Smooth muscle cell (in vitro differentiated cells): ENCODE data around the gene MYL4. TPM values are rescaled to one million over a fixed set of nuclear protein-coding genes. Genes with fewer than 3 reads are reported as not detected.
"Not testable (repeated sequence)": the region's sequence is repeated elsewhere in the genome, so short reads cannot be mapped to it uniquely, and the experiment has no call there.

Source experiments
- DNase-seq: peaks from one replicate; lab custom pipeline; 2025; ENCODE audit not compliant: unreplicated experiment; lab: John Stamatoyannopoulos, UW
- H2AFZ ChIP-seq: fragments of 200-600 bp; sonication (generic); 2 replicates; pipeline ENCODE4 v1.6.0; 2016; ENCODE audit warnings: antibody characterized with exemption, low read depth, mild to moderate bottlenecking
- H3F3A ChIP-seq: fragments of 200-600 bp; sonication (generic); 2 replicates; pipeline ENCODE4 v1.6.0; 2017; ENCODE audit warnings: antibody characterized with exemption, low read depth
- H3K27ac ChIP-seq: fragments of 200-600 bp; sonication (generic); 2 replicates; pipeline ENCODE4 v1.5.1; 2016; ENCODE audit warnings: low read depth, mild to moderate bottlenecking
- H3K27me3 ChIP-seq: fragments of 200-600 bp; sonication (generic); 2 replicates; pipeline ENCODE4 v1.6.1; 2016; ENCODE audit warnings: low read depth, mild to moderate bottlenecking
- H3K36me3 ChIP-seq: fragments of 200-600 bp; sonication (generic); 2 replicates; pipeline ENCODE4 v1.5.1; 2016; ENCODE audit warnings: low read depth
- H3K4me1 ChIP-seq: fragments of 200-600 bp; sonication (generic); 2 replicates; pipeline ENCODE4 v1.5.1; 2016; ENCODE audit warnings: low read depth
- H3K4me2 ChIP-seq: fragments of 200-600 bp; sonication (generic); 2 replicates; pipeline ENCODE4 v1.6.0; 2016; ENCODE audit warnings: mild to moderate bottlenecking
- H3K4me3 ChIP-seq: fragments of 200-600 bp; sonication (generic); 2 replicates; pipeline ENCODE4 v1.5.1; 2016; ENCODE audit warnings: mild to moderate bottlenecking
- H3K79me2 ChIP-seq: fragments of 200-600 bp; sonication (generic); 2 replicates; pipeline ENCODE4 v1.6.0; 2016; ENCODE audit warnings: low read depth, mild to moderate bottlenecking
- H3K9ac ChIP-seq: fragments of 200-600 bp; sonication (generic); 2 replicates; pipeline ENCODE4 v1.6.0; 2016; ENCODE audit warnings: low read depth
- H3K9me3 ChIP-seq: fragments of 200-600 bp; sonication (generic); replicated peaks from 2 replicates; pipeline ENCODE4 v1.5.1; 2016; ENCODE audit warnings: low read depth
- H4K20me1 ChIP-seq: fragments of 200-600 bp; sonication (generic); 2 replicates; pipeline ENCODE4 v1.6.0; 2016; ENCODE audit warnings: low read depth
- WGBS: methylation state at CpG from one replicate; pipeline ENCODE4 v1.1.7; 2016; ENCODE audit warnings: low lambda C conversion rate; 5-methylcytosine and 5-hydroxymethylcytosine counted together
- polyA plus RNA-seq: library from polyadenylated mRNA; unstranded; fragments of >200 nt; fragmentation: Nextera tagmentation; extraction: Ambion mirVana; gene quantifications from 2 replicates; pipeline ENCODE4 v1.2.1, GENCODE V29; 2016
- total RNA-seq: library from RNA; depleted of rRNA; stranded (reverse); fragments of >200 nt; gene quantifications from 2 replicates; pipeline ENCODE4 v1.2.3, GENCODE V29; 2014
- TF ChIP-seq, protein P1 (sequence below): fragments of 200-600 bp; sonication (generic); IDR thresholded peaks from 2 replicates; pipeline ENCODE4 v1.5.1; 2017; ENCODE audit warnings: borderline replicate concordance, mild to moderate bottlenecking, antibody characterized with exemption; ENCODE audit not compliant: insufficient read depth, poor library complexity, severe bottlenecking

The MYL4 gene
- total and polyA plus RNA-seq, 2 experiments from 2014 or later, result 6.5 to 8.3 TPM

DNA sequence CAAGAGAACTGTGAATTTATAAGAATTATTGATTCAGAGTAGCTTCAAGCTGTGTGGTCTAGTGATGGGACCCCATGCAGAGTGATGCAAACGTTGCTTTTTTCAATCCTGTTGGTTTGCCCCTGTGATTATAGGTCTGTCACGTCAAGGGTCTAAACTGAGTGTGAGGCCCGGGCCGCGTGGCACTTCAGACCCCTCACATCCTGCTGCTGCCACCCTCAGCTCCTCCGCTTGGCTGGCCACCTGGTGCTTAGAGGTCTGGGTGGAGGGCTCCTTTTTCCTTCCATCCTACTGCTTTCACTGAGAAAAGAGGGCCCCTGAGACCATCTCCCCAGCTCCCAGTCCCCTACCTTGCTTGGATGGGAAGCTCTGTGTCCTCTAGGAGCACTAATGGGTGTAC, 12.0 kb downstream of the MYL4 start:
- Histone ChIP-seq H3K9ac (no peak overlapping the region), H3K4me1 (no peaks in the 10 kb centered on the region), H3K27ac (no peak overlapping the region), H3K79me2 (no peaks in the 10 kb centered on the region), H4K20me1 (no peaks in the 10 kb centered on the region), H3K36me3 (no peaks in the 10 kb centered on the region), H3K27me3 (no peaks in the 10 kb centered on the region), H3F3A (no peaks in the 10 kb centered on the region), H3K4me3 (no peak overlapping the region), H3K4me2 (no peak overlapping the region), H2AFZ (no peak overlapping the region), H3K9me3 (no peaks in the 10 kb centered on the region)
- DNase-seq, result no peak
- TF ChIP-seq, protein P1, sequence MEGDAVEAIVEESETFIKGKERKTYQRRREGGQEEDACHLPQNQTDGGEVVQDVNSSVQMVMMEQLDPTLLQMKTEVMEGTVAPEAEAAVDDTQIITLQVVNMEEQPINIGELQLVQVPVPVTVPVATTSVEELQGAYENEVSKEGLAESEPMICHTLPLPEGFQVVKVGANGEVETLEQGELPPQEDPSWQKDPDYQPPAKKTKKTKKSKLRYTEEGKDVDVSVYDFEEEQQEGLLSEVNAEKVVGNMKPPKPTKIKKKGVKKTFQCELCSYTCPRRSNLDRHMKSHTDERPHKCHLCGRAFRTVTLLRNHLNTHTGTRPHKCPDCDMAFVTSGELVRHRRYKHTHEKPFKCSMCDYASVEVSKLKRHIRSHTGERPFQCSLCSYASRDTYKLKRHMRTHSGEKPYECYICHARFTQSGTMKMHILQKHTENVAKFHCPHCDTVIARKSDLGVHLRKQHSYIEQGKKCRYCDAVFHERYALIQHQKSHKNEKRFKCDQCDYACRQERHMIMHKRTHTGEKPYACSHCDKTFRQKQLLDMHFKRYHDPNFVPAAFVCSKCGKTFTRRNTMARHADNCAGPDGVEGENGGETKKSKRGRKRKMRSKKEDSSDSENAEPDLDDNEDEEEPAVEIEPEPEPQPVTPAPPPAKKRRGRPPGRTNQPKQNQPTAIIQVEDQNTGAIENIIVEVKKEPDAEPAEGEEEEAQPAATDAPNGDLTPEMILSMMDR, result no peak
- 90% methylated on average over 6 of the region's 6 CpGs for WGBS

DNA sequence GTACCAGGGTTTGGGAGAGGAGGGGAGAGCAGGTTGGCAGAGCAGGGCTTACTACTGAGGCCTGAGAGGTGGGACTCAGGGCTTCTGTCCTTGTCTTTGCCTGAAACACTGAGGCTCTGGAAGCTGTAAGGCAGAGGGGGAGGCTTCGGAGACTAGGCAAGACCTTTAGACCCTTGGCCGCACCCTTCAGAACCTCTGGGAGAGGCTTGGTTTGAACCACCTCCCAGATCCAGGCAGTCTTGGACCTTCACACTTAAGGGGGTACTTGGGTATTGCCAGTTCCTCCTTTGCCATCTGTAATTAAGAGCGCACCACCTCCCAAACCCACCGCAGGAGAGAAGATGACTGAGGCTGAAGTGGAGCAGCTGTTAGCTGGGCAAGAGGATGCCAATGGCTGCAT, 12.9 kb downstream of the MYL4 start:
- H3K36me3 ChIP-seq, result no peaks in the 10 kb centered on the region
- no peaks in the 10 kb centered on the region for H3K4me1 ChIP-seq
- H3K4me3 ChIP-seq, result no peak overlapping the region
- no peaks in the 10 kb centered on the region for H3K79me2 ChIP-seq
- H3K27ac ChIP-seq, result no peak overlapping the region
- no peaks in the 10 kb centered on the region for H3K27me3 ChIP-seq
- H4K20me1 ChIP-seq, result no peaks in the 10 kb centered on the region
- no peaks in the 10 kb centered on the region for H3K9me3 ChIP-seq
- no peaks in the 10 kb centered on the region for H3F3A ChIP-seq
- no peak overlapping the region for H3K9ac ChIP-seq
- H3K4me2 ChIP-seq, result no peak overlapping the region
- 93% methylated on average over 4 of the region's 4 CpGs for WGBS
- TF ChIP-seq, protein P1, result no peak
- DNase-seq, result no peak
- no peak overlapping the region for H2AFZ ChIP-seq

DNA sequence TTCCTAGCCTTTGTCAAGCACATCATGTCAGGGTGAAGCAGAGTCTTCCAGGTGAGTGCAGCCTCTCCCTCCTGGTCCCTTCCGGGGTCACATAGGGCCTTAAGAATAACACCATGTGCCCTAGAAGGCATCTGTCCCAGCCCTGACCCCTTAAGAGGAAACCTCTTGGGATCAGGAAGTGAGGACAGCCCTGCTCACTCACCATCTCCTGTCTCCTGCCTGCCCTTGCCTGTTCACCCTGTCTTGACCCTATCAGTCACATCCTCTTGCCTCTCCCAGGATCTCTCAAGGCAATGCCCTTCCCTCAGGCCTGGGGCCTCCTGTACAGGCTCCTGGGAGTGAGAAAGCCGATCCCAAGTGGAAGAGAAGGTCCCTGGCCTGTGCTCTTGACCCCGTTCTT, 13.9 kb downstream of the MYL4 start:
- DNase-seq, result no peak
- Histone ChIP-seq H3K9ac (no peak overlapping the region), H3K4me2 (no peak overlapping the region), H3K4me1 (no peaks in the 10 kb centered on the region), H3K79me2 (no peaks in the 10 kb centered on the region), H3K4me3 (no peak overlapping the region), H2AFZ (no peak overlapping the region), H3K9me3 (no peaks in the 10 kb centered on the region), H4K20me1 (no peaks in the 10 kb centered on the region), H3K36me3 (no peaks in the 10 kb centered on the region), H3F3A (no peaks in the 10 kb centered on the region), H3K27ac (no peak overlapping the region), H3K27me3 (no peaks in the 10 kb centered on the region)
- TF ChIP-seq, protein P1, result no peak
- 91% methylated on average over 3 of the region's 3 CpGs for WGBS

DNA sequence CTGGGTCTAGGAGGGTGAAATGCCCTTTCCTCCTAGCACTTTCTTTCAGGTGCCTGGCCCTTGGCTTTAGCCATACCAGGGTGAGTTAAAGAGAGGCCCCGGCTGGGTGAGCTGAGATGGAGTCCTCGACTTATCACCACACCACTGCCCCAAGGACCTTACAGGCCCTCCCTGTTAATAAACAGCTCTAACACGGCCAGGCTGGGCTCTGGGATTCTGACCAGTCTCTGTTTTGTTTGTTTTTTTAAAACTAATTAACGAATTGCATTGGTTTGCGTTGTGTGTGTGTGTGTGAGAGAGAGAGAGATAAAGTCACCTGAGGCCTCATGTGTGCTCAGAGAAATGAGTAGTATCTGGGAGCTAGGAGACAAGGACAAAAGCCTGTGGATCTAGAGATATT, 14.3 kb downstream of the MYL4 start:
- H3K9ac ChIP-seq, result no peak overlapping the region
- H3K27ac ChIP-seq, result no peak overlapping the region
- no peaks in the 10 kb centered on the region for H3K36me3 ChIP-seq
- H4K20me1 ChIP-seq, result no peaks in the 10 kb centered on the region
- no peaks in the 10 kb centered on the region for H3K9me3 ChIP-seq
- no peak overlapping the region for H3K4me3 ChIP-seq
- H3K27me3 ChIP-seq, result no peaks in the 10 kb centered on the region
- TF ChIP-seq, protein P1, result no peak
- no peak overlapping the region for H3K4me2 ChIP-seq
- 88% methylated on average over 5 of the region's 5 CpGs for WGBS
- DNase-seq, result no peak
- H3F3A ChIP-seq, result no peaks in the 10 kb centered on the region
- no peaks in the 10 kb centered on the region for H3K79me2 ChIP-seq
- H2AFZ ChIP-seq, result no peak overlapping the region
- H3K4me1 ChIP-seq, result no peaks in the 10 kb centered on the region

DNA sequence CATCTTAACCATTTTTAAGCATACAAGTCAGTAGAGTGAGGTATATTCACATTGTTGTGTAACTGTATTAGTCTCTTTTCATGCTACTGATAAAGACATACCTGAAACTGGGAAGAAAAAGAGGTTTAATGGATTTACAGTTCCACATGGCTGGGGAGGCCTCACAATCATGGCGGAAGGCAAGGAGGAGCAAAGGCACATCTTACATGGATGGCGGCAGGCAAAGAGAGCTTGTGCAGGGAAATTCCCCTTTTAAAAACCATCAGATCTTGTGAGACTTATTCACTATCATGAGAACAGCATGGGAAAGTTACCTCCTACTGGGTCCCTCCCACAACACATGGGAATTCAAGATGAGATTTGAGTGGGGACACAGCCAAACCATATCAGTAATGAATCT, 14.9 kb downstream of the MYL4 start:
- H3F3A ChIP-seq, H3K36me3 ChIP-seq, DNase-seq, H3K27ac ChIP-seq, H3K79me2 ChIP-seq, H4K20me1 ChIP-seq, H2AFZ ChIP-seq, H3K4me1 ChIP-seq, H3K4me2 ChIP-seq, H3K27me3 ChIP-seq, H3K9me3 ChIP-seq, H3K4me3 ChIP-seq, H3K9ac ChIP-seq: not testable (repeated sequence)
- WGBS, result 95% methylated on average over 2 of the region's 2 CpGs
